Fibroblast of lung (primary cell): ENCODE results near the gene TIPRL. TPM values are rescaled to one million over a fixed set of nuclear protein-coding genes. Genes with fewer than 3 reads are reported as not detected.
A peak's percentile ranks its signal among the peaks of the same experiment; 100 is the strongest.

Experiments
- DNase-seq, 2 donors: peaks; one replicate each; pipeline versions ENCODE4 v3.0.0 to v3.0.0-alpha.2; 2010; ENCODE audit warnings: low read depth in 2 of 2
- H2AFZ ChIP-seq: 2 replicates; pipeline ENCODE4 v1.5.1; 2012; ENCODE audit warnings: low read length, control low read depth, inconsistent platforms
- H3K27ac ChIP-seq: 2 replicates; pipeline ENCODE4 v1.5.1; 2011; ENCODE audit warnings: low read length, control low read depth; ENCODE audit not compliant: insufficient read depth
- H3K27me3 ChIP-seq: 2 replicates; pipeline ENCODE4 v1.5.1; 2011; ENCODE audit warnings: mild to moderate bottlenecking, low read length; ENCODE audit not compliant: control insufficient read depth, insufficient read depth
- H3K36me3 ChIP-seq: 2 replicates; pipeline ENCODE4 v1.5.1; 2011; ENCODE audit warnings: low read length; ENCODE audit not compliant: control insufficient read depth, insufficient read depth
- H3K4me1 ChIP-seq: 2 replicates; pipeline ENCODE4 v1.5.1; 2011; ENCODE audit warnings: low read length; ENCODE audit not compliant: control insufficient read depth, insufficient read depth; ENCODE audit errors: extremely low read depth
- H3K4me2 ChIP-seq: 2 replicates; pipeline ENCODE4 v1.5.1; 2011; ENCODE audit warnings: low read length, control low read depth; ENCODE audit not compliant: insufficient read depth; ENCODE audit errors: extremely low read depth
- H3K4me3 ChIP-seq, 4 experiments: fragments of 200-600 bp in 1 of 4; sonication (generic) in 1 of 4; replicated peaks in 1 of 4; 2 replicates each; pipeline ENCODE4 v1.5.1; 2011 to 2016; ENCODE audit warnings: low read length in 4 of 4, low read depth in 3 of 4, mild to moderate bottlenecking in 3 of 4, control low read depth in 2 of 4, inconsistent platforms in 1 of 4, mixed read lengths in 1 of 4; ENCODE audit not compliant: insufficient read depth in 1 of 4; ENCODE audit errors: control extremely low read depth in 1 of 4
- H3K79me2 ChIP-seq: 2 replicates; pipeline ENCODE4 v1.5.1; 2012; ENCODE audit warnings: mild to moderate bottlenecking, low read length, inconsistent platforms; ENCODE audit not compliant: control insufficient read depth, insufficient read depth
- H3K9ac ChIP-seq: 2 replicates; pipeline ENCODE4 v1.5.1; 2011; ENCODE audit warnings: mild to moderate bottlenecking, low read length, control low read depth; ENCODE audit not compliant: insufficient read depth
- H3K9me3 ChIP-seq: 2 replicates; pipeline ENCODE4 v1.5.1; 2012; ENCODE audit warnings: low read depth, low read length; ENCODE audit not compliant: control insufficient read depth, insufficient read depth
- H4K20me1 ChIP-seq: 2 replicates; pipeline ENCODE4 v1.5.1; 2011; ENCODE audit warnings: low read length; ENCODE audit not compliant: control insufficient read depth, insufficient read depth; ENCODE audit errors: extremely low read depth
- EZH2 ChIP-seq: IDR thresholded peaks from 2 replicates; pipeline ENCODE4 v1.5.1; 2012; ENCODE audit warnings: low read length, control low read depth, mild to moderate bottlenecking; ENCODE audit errors: missing control alignments
- polyA plus RNA-seq, 2 donors: library from polyadenylated mRNA; depleted of rRNA in 1 of 2; stranded (reverse) in 1 of 2; unstranded in 1 of 2; fragments of >200 nt; gene quantifications; 2 replicates each; pipeline ENCODE4 v1.2.1, GENCODE V29; 2011 to 2012; ENCODE audit warnings: missing spikeins in 1 of 2
- total RNA-seq: library from RNA; depleted of rRNA; stranded (reverse); fragments of >200 nt; gene quantifications from 2 replicates; pipeline ENCODE4 v1.2.1, GENCODE V29; 2014
- TF ChIP-seq, protein P1 (sequence below), 2 donors: IDR thresholded peaks in 1 of 2; conservative IDR thresholded peaks in 1 of 2; 1 replicate in 1 of 2; 2 replicates in 1 of 2; pipeline ENCODE4 v1.5.1; 2011 to 2012; ENCODE audit warnings: low read length in 2 of 2, control low read depth in 1 of 2, inconsistent platforms in 1 of 2, low read depth in 1 of 2, mild to moderate bottlenecking in 1 of 2

The TIPRL gene
- total and polyA plus RNA-seq, 2 donors (not counting 1 experiment from before 2014, with no cell fraction given), result 34.7 to 40.9 TPM

DNA sequence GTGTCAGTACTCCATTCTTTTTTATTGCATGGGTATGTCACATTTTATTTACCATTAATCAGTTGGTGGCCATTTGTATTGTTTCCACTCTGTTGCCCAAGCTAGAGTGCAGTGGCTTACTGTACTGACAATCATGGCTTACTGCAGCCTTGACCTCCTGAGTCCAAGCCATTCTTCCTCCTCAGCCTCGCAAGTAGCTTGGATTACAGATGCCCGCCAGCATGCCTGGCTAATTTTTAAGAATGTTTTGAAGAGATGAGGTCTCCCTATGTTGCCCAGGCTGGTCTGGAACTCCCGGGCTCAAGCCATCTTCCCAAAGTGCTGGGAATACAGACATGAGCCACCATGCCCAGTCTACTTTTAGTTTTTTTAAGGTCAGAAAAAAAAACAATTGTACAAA lies 46.2 kb downstream of the TIPRL start:
- Histone ChIP-seq H3K27ac (no peak overlapping the region), H3K36me3 (no peaks in the 10 kb centered on the region), H3K4me3 (peak overlapping the region in 1 of 4 experiments; percentile 75), H3K79me2 (peaks cover 17% of the 10 kb centered on the region), H3K9me3 (no peaks in the 10 kb centered on the region), H2AFZ (no peak overlapping the region), H3K4me2 (no peak overlapping the region), H4K20me1 (no peaks in the 10 kb centered on the region), H3K9ac (no peak overlapping the region), H3K27me3 (peaks cover 6% of the 10 kb centered on the region), H3K4me1 (no peaks in the 10 kb centered on the region)
- no peak for DNase-seq
- TF ChIP-seq, protein P1, sequence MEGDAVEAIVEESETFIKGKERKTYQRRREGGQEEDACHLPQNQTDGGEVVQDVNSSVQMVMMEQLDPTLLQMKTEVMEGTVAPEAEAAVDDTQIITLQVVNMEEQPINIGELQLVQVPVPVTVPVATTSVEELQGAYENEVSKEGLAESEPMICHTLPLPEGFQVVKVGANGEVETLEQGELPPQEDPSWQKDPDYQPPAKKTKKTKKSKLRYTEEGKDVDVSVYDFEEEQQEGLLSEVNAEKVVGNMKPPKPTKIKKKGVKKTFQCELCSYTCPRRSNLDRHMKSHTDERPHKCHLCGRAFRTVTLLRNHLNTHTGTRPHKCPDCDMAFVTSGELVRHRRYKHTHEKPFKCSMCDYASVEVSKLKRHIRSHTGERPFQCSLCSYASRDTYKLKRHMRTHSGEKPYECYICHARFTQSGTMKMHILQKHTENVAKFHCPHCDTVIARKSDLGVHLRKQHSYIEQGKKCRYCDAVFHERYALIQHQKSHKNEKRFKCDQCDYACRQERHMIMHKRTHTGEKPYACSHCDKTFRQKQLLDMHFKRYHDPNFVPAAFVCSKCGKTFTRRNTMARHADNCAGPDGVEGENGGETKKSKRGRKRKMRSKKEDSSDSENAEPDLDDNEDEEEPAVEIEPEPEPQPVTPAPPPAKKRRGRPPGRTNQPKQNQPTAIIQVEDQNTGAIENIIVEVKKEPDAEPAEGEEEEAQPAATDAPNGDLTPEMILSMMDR (conservative IDR thresholded peaks at IDR 0.05 in 1 of 2, IDR thresholded peaks at IDR 0.05 in 1 of 2; ENCODE audit: low read depth in 1 of 2, low read length in 2 of 2), result no peak
- TF ChIP-seq EZH2, result no peak

DNA sequence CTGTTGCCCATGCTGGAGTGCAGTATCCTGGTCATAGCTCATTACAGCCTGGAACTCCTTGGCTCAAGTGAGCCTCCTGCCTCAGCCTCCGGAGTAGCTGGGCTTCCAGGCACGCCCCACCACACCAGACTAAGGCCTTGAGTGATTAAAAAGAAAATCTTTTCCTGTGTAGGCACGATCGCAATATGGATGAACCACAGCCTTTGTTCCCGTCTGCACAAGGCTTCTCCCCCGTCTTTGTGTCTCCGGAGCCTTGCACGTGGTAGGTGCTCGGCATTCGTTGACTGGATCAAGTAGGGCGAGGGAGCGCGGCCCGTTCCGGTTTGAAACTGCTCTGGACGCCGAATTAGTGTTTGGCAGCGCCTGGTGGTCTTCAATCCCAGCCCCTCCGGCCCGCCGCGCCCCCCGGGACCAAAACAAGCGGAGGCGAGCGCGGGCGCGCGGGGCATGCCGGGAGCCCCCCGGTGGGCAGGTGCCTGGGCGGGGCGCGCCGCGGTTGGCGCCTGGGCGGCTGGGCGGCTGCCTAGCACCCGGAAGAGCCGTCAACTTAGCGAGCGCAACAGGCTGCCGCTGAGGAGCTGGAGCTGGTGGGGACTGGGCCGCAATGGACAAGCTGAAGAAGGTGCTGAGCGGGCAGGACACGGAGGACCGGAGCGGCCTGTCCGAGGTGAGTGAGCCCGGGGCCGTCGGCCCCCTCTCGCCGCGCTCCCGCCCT lies 46.9 kb downstream of the TIPRL start, which contains the start of gene SFT2D2:
TSS of gene SFT2D2 (plus strand) at position 529 of the 715 bp plus-strand sequence. CDS start at position 605, 76 bp downstream.
- peak within 1 kb of the TSS; percentile 79 for H3K27ac ChIP-seq
- TF ChIP-seq, protein P1 (conservative IDR thresholded peaks at IDR 0.05 in 1 of 2, IDR thresholded peaks at IDR 0.05 in 1 of 2; ENCODE audit: low read depth in 1 of 2, low read length in 2 of 2), result no peak
- no peak for TF ChIP-seq EZH2
- DNase-seq, result peak; percentile 69 to 78
- H3K27me3 ChIP-seq, result peaks cover 6% of the 10 kb centered on the region
- H3K9ac ChIP-seq, result peak within 1 kb of the TSS; percentile 68
- peaks cover 20% of the 10 kb centered on the region for H3K79me2 ChIP-seq
- H3K4me1 ChIP-seq, result no peaks in the 10 kb centered on the region
- peak within 1 kb of the TSS; percentile 79 for H3K4me2 ChIP-seq
- H2AFZ ChIP-seq, result peak within 1 kb of the TSS; percentile 91
- no peaks in the 10 kb centered on the region for H4K20me1 ChIP-seq
- peak within 1 kb of the TSS; percentile 62 to 90 (median 70) for H3K4me3 ChIP-seq
- no peaks in the 10 kb centered on the region for H3K9me3 ChIP-seq
- H3K36me3 ChIP-seq, result no peaks in the 10 kb centered on the region

DNA sequence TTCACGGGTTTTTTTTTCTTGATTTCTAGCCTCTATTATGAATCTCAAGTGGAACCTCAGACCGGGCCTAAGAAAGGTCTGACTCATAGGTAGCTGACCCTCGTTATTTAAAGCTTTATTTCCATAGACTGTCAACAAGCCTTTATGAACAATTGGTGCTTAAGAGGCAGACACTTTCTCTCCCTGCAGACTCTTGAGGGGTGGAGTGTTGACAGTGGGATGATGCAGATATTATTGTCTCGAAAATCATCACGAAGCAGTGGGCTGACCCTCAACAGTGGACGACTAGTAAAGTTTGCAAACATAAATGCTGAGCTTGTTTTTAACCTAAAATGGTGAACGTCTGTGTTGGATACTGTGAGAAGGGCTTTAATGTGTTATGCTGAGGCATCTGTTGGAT lies 48.9 kb downstream of the TIPRL start:
- Histone ChIP-seq H3K4me2 (peak overlapping the region; percentile 46), H3K9ac (no peak overlapping the region), H3K27ac (no peak overlapping the region), H3K27me3 (peaks cover 4% of the 10 kb centered on the region), H4K20me1 (no peaks in the 10 kb centered on the region), H3K4me3 (peak overlapping the region in 3 of 4 experiments; percentile 1 to 90 (median 72)), H3K4me1 (no peaks in the 10 kb centered on the region), H3K9me3 (no peaks in the 10 kb centered on the region), H3K79me2 (peaks cover 26% of the 10 kb centered on the region), H2AFZ (no peak overlapping the region), H3K36me3 (peaks cover 2% of the 10 kb centered on the region)
- peak in 1 of 2 donors; percentile 68 for DNase-seq
- no peak for TF ChIP-seq EZH2
- TF ChIP-seq, protein P1 (conservative IDR thresholded peaks at IDR 0.05 in 1 of 2, IDR thresholded peaks at IDR 0.05 in 1 of 2; ENCODE audit: low read depth in 1 of 2, low read length in 2 of 2), result no peak
